GM12801 (cell line): ENCODE results near the gene TEAD4.

Source experiments
- TF ChIP-seq, protein P1 (sequence below): IDR thresholded peaks from one replicate; pipeline ENCODE4 v1.5.1; 2011; ENCODE audit warnings: control low read depth; ENCODE audit not compliant: insufficient read length; ENCODE audit errors: extremely low read depth

The TEAD4 gene

GRCh38 chr12:3083921-3084347 lies 124.7 kb downstream of the TEAD4 start:
- TF ChIP-seq, protein P1, sequence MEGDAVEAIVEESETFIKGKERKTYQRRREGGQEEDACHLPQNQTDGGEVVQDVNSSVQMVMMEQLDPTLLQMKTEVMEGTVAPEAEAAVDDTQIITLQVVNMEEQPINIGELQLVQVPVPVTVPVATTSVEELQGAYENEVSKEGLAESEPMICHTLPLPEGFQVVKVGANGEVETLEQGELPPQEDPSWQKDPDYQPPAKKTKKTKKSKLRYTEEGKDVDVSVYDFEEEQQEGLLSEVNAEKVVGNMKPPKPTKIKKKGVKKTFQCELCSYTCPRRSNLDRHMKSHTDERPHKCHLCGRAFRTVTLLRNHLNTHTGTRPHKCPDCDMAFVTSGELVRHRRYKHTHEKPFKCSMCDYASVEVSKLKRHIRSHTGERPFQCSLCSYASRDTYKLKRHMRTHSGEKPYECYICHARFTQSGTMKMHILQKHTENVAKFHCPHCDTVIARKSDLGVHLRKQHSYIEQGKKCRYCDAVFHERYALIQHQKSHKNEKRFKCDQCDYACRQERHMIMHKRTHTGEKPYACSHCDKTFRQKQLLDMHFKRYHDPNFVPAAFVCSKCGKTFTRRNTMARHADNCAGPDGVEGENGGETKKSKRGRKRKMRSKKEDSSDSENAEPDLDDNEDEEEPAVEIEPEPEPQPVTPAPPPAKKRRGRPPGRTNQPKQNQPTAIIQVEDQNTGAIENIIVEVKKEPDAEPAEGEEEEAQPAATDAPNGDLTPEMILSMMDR: no peak

- TF ChIP-seq, protein P1: no peak
Observed at GRCh38 chr12:3084742-3085141, 125.5 kb downstream of the TEAD4 start.

DNA sequence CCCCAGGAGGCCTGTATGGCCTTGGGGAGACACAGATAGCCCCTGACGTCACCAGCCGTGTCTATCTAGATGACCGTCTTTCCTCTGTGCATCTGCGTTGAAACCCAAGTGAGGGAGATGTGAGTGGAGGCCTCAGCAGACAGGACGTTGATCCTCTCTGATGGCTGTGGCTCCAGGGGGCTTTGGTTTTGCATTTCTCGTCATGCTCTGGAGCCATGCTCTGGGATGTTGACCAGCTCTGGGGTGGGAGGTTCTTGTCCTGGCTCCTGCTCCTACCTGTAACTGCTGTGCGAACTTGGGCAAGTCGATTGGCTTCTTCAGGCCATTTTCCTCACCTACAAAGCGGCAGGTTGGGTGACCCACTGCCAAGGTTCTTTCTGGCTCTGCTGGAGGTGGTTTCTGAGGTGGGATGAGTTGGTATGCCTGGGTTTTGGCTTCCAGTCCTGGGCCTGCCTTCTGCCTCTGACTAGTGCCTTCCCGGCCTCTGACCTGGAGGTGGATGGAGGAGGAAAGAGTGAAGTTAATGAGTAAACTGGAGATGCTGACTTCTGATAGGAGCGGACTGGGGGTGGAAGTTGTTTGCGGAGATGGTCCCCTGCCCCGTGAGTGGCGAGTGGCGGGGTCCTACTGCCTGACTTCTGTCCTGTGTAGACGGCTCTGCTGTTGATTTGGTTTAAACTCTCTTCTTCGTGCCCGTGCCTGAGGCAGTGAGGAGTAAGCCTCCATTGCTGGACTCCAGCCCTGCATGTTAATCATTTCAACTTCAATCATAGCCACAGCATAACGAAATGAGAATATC lies 126.3 kb downstream of the TEAD4 start:
- TF ChIP-seq, protein P1: no peak

DNA sequence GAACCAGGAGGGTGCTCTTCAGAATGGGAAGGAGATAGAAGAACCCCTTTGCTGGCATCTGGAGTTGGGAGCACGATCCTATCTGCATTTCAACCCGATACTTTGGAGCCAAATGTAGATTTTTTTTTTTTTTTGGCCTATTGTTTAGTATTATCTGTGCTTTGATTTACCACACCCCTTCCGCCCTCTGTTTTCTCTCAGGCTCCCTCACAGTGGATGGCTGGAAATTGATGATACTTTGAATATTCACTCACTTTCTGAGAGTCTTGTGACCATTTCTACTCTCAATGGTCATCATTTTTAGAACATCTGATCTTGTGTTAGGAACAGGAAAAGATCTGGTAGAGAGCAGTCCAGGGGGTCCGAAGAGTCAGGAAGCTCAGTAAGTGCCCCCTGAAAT lies 127.0 kb downstream of the TEAD4 start:
- TF ChIP-seq, protein P1: no peak

DNA sequence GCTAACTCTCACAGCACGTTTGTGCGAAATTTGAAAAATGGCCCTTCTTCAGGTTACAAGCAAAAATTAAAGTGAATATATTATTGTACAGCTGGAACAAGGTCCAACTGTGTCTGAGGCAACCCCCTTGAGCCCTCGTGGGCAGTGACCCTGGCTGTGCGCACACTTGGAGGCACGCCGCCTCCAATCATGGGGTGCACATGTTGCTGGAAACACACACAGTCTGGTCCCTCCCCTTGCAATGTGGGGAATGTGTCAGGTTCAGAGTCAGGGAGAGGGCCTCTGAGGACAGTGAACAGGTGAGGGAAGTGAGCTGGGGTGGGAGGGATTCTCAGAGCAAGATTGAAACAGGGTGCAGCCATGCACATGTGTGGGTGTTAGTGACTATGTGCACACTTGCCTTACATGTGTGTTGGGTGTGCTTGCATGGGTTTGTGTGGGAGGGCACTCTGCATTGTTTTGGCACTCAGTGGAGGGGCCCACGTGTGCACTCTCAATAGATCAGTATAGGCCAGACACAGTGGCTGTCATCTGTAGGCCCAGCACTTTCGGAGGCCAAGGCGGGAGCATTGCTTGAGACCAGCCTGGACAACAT lies 127.6 kb downstream of the TEAD4 start:
- TF ChIP-seq, protein P1: no peak

DNA sequence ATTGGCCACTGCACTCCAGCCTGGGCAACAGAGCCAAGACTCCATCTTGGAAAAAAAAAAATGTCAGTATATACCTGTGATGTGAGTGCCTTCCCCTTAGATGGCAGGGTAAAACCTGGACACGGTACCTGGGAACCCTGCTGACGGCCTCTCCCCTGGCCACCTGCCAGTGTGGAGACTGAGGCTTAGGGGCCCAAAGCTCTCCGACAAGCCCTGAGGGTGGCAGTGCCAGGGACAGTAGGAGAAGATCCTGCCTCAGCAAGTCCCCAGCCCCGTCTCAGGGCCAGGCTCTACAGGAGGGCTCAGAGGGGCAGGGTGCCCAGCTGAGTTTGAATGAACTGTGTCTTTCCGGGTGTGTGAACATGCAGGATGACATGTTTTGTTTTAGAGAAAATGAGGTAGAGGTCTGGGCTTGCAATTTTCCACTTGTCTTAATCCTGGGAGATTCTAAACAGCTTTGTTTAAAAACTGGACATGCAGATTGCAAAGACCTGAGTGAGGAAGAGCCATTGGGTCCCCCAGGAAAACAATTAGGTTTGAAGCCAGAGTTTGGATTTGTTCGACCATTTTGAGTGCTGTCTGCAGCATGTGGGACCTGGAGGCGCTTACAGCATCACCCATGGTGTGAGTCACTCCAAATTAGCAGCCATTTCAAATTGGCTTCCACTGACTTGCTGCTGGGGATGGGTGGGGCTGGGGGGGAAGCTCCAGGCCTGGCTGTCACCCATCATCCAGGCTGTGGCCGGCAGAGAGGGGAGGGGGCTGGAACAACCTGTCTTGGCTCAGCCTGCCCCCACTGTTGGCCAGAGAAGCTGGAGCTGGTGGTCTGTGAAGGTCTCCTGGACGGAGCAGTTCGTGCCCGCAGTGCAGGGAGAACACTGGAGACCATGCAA lies 128.8 kb downstream of the TEAD4 start:
- TF ChIP-seq, protein P1: no peak

DNA sequence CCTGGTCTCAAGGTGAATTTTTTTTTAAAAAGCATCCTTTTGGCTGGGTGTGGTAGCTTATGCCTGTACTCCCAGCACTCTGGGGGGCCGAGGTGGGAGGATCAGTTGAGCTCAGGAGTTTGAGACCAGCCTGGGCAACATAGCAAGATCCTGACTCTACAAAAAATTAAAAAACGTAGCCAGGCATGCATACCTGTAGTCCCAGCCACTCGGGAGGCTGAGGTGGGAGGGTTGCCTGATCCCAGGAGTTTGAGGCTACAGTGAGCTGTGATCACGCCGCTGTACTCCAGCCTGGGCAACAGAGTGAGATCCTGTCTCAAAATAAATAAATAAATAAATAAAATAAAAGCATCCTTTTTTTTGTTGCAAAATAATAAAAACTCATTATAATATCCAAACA lies 130.4 kb downstream of the TEAD4 start:
- TF ChIP-seq, protein P1: no peak
